ENCODE measurements around the gene AP1AR.
"Not testable (repeated sequence)": the region's sequence is repeated elsewhere in the genome, so short reads cannot be mapped to it uniquely, and the experiment has no call there.

Gene AP1AR

DNA sequence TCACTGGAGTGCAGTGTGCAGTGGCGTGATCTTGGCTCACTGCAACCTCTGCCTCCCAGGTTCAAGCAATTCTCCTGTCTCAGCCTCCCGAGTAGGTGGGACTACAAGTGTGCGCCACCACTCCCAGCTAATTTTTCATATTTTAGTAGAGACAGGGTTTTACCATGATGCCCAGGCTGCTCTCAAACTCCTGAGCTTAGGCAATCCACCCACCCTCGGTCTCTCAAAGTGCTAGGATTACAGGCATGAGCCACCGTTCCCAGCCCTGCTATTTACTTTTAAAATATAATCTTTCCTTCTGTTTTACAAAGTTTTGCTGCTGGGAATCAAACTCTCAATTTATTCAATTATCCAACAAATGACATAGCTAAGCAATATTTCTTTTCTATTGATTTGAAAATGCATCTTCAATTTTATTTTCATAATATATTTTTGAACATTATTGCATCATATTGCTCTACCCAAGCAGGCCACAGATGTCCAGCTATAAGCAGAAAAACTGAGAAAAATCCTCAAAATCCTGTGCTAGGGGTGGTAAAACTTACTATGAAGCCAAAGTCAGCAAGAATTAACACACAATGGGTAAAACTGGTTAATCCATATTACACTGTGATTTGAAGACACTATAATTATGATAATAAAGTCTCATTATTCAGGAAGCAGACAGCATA is 48.9 kb downstream of the AP1AR start:
- no peak for DNase-seq

DNA sequence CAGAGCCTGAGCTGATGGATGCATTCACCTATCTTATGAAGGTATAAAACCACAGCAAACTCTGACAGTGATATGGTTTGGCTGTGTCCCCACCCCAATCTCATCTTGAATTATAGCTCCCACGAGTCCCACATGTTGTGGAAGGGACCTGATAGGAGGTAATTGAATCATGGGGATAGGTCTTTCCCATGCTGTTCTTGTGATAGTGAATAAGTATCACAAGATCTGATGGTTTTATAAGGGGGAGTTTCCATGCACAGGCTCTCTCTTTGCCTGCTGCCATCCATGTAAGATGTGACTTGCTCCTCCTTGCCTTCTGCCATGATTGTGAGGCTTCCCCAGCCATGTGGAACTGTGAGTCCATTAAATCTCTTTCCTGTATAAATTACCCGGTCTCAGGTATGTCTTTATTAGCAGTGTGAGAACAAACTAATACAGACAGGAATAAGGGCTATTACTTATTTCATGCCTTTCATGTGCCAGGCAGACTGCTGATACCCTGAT is 50.4 kb downstream of the AP1AR start:
- not testable (repeated sequence) for DNase-seq

- DNase-seq: no peak
Measured at GRCh38 chr4:112282860-112283667, 51.5 kb downstream of the AP1AR start.

DNA sequence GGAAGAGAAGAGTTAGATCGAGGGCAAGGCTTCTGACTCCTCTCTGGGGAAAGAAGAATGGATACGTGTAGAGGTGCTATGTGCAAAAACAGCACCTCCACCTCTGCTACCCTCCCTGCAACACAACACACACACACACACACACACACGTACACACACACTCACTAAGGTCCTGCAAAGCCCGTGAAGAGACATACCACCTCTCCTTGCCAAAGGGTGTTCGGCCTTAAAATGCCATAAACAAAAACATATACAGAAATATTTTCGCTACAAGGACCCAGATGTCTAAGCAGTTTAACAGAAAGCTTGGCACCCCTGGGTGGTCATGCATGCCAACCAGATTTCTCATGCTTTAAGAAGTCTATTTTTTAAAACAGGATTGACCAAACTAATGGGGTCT is 52.6 kb downstream of the AP1AR start:
- DNase-seq: no peak

DNA sequence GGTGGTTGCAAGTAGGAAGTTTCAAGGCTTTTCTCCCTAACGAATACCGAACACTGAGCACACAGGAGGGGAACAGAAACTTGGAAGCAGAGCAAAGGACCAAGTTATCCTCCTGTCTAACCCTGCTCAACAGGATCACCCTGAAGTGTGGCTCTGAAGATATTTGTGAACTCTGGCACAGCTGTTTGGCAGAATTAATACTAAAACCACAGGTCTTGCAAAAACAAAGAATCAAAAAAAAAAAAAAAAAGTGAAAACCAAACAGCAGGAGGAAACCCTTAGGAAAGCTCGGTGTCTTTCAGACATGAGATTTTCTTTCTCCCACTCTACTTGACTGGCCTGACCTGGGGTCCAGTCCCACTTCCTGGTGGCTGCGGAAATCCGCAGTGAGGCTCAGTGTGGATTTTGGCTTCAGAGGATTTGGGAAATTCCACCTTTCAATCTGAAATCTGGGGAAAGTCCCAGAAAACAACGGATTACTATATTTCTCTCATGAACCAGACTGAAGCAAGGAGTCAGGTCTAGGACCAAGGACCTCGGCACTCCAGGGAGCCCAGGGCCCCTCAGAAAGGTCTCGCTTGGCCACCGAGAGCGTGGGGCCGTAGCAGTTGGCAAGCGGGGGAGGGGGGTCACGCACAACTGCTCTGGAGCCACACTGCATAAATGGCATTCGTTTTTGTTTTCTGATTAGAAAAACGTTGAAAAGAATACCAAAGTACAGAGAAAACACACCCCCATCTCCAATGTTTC is 53.2 kb downstream of the AP1AR start:
- peak; percentile 27 for DNase-seq

DNA sequence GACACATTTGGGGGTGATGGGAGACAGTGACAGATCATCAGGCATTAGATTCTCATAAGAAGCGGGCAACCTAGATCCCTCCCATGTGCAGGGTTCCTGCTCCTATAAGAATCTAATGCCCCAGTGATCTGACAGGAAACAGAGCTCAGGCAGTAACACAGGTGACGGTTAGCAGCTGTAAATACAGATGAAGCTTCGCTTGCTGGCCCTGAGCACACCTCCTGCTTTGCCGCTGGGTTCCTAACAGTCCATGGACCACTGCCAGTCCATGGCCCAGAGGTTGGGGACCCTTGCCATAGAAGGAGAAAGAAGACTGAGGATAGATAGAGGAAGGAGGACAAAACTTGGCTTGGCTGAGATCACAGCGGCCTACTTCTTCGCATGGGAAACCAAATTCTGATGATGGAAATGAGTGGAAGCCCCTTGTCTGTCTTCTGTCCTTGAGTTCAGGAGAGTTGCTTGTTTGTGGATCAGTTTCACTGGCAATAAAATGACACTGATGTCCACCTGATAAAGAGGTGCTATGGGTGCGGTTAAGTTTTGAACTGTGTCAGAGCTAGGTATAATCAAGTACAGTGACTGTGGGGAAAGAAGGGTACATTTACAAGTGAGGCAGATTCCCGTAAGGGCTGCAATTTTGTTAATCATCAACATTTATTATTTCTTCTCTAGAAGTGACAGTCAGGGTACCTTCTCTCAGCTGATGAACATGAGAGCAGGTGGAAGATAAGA is 55.8 kb downstream of the AP1AR start:
- peak; percentile 53 for DNase-seq

GRCh38 chr4:112288455-112288854 is 56.9 kb downstream of the AP1AR start:
- DNase-seq: peak; percentile 76

- DNase-seq: no peak
Measured at GRCh38 chr4:112289407-112290253, 58.0 kb downstream of the AP1AR start.

- DNase-seq: peak; percentile 80
Measured at GRCh38 chr4:112290341-112290740, 58.8 kb downstream of the AP1AR start.

GRCh38 chr4:112296949-112297880 is 65.6 kb downstream of the AP1AR start, which contains the start of gene ALPK1:
TSS of gene ALPK1 (plus strand) at chr4:112297369.
- DNase-seq: peak; percentile 62

GRCh38 chr4:112299721-112300120 is 68.1 kb downstream of the AP1AR start:
- no peak for DNase-seq

- no peak for DNase-seq
Measured at GRCh38 chr4:112302320-112303274, 71.0 kb downstream of the AP1AR start.

- not testable (repeated sequence) for DNase-seq
Measured at GRCh38 chr4:112305477-112305876, 73.9 kb downstream of the AP1AR start.

GRCh38 chr4:112309263-112309791 is 77.7 kb downstream of the AP1AR start:
- DNase-seq: not testable (repeated sequence)

- DNase-seq: no peak
Measured at GRCh38 chr4:112311516-112311915, 79.9 kb downstream of the AP1AR start.

- peak; percentile 28 for DNase-seq
Measured at GRCh38 chr4:112312610-112313239, 81.1 kb downstream of the AP1AR start.

- DNase-seq: no peak
Measured at GRCh38 chr4:112315446-112315845, 83.9 kb downstream of the AP1AR start.

DNA sequence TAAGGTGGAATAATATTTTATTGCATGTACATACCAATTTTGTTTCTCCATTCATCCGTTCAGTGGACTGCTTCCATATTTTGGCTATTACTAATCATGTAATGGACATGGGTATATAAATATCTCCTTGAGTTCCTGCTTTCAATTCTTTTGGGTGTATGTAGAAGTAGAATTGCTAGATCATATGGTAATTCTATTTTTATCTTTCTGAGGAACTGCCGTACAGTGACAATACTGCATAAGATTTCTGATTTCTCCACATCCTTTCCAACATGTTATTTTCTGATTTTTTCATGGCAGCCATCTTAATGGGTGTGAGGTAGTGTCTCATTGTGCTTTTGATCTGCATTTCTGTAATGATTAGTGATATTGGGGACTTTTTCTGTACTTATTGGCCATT is 84.8 kb downstream of the AP1AR start:
- no peak for DNase-seq

Measured in activated CD4-positive, alpha-beta T cell treated with anti-CD3 and anti-CD28 coated beads, Interleukin-2, Interleukin-6, amounts not matched to agents 100 ng/mL and 50 ng/mL, durations not matched to agents 16 hours and 8 hours (primary cell).